Stomach (tissue), 9 donors: ENCODE measurements around the gene OSCAR. TPM values are rescaled to one million over a fixed set of nuclear protein-coding genes. Genes with fewer than 3 reads are reported as not detected.

Experiments
- DNase-seq, 2 donors: peaks; one replicate each; pipeline versions ENCODE4 v3.0.0 to v3.0.0-alpha.2; 2013 to 2019
- H3K27ac ChIP-seq, 5 donors: fragments of 200-600 bp in 4 of 5; sonication (generic) in 4 of 5; one replicate each; pipeline ENCODE4 v1.5.1; 2013 to 2019; ENCODE audit warnings: mild to moderate bottlenecking in 1 of 5, moderate library complexity in 1 of 5
- H3K27me3 ChIP-seq, 3 donors: fragments of 200-600 bp; sonication (generic); one replicate each; pipeline ENCODE4 v1.5.1; 2017 to 2019; ENCODE audit warnings: mixed run types in 1 of 3
- H3K36me3 ChIP-seq, 4 donors: fragments of 200-600 bp; sonication (generic); 1 replicate in 3 of 4; 2 replicates in 1 of 4; pipeline ENCODE4 v1.5.1; 2016 to 2019
- H3K4me1 ChIP-seq, 4 donors: fragments of 200-600 bp; sonication (generic); one replicate each; pipeline ENCODE4 v1.5.1; 2016 to 2019
- H3K4me3 ChIP-seq, 4 donors: fragments of 200-600 bp; sonication (generic) in 3 of 4; one replicate each; pipeline ENCODE4 v1.5.1; 2016 to 2019; ENCODE audit warnings: mild to moderate bottlenecking in 1 of 4
- H3K9me3 ChIP-seq, 4 donors: fragments of 200-600 bp; sonication (generic); one replicate each; pipeline ENCODE4 v1.5.1; 2016 to 2019
- EP300 ChIP-seq: sonication (generic); formaldehyde crosslinking; IDR thresholded peaks from one replicate; pipeline ENCODE4 v1.6.1; 2017; ENCODE audit warnings: antibody characterized with exemption
- POLR2A ChIP-seq, 4 donors: fragments of 450-650 bp; IDR thresholded peaks; one replicate each; pipeline ENCODE4 v1.6.1; 2016; ENCODE audit warnings: antibody characterized with exemption in 4 of 4, control low read depth in 2 of 4, mild to moderate bottlenecking in 1 of 4, moderate library complexity in 1 of 4
- POLR2AphosphoS5 ChIP-seq, 3 donors: sonication (generic); formaldehyde crosslinking; IDR thresholded peaks; one replicate each; pipeline ENCODE4 v1.6.1; 2016; ENCODE audit warnings: antibody characterized with exemption in 3 of 3
- WGBS, 5 donors: extraction: QIAGEN DNeasy Blood & Tissue Kit in 3 of 5; methylation state at CpG; one replicate each; pipeline versions ENCODE4 v1.1.5 to v1.1.7; 2013 to 2018; 5-methylcytosine and 5-hydroxymethylcytosine counted together
- intact Hi-C: fragments of 100-400 bp; cut with DNase I; formaldehyde crosslinking; loops from one replicate; pipeline ENCODE4 v1.15.1; 2023; ENCODE audit warnings: low total_unique reads
- polyA plus RNA-seq, 3 donors: library from polyadenylated mRNA; stranded (reverse); fragments of 200-250 nt; gene quantifications; one replicate each; pipeline ENCODE4 v1.2.3, GENCODE V29; 2013
- total RNA-seq, 5 donors: library from RNA; depleted of rRNA; stranded (reverse); fragments of >200 nt; gene quantifications; one replicate each; pipeline versions ENCODE4 v1.1.0 to v1.2.3, GENCODE V29; 2014 to 2016
- TF ChIP-seq, protein P1 (sequence below), 7 experiments: fragments of 450-650 bp in 4 of 7; fragments of 200-600 bp in 3 of 7; sonication (generic) in 3 of 7; IDR thresholded peaks; one replicate each; pipeline ENCODE4 v1.5.1; 2016 to 2019; ENCODE audit warnings: antibody characterized with exemption in 7 of 7, control low read depth in 2 of 7, mild to moderate bottlenecking in 1 of 7
- donor health status: healthy with polysubstance abuse.
- donor health status: Bipolar disorder and iron deficiency.
- donor health status: healthy.

OSCAR gene
- total and polyA plus RNA-seq, 8 donors: 0.45 to 2.6 (median 0.88) TPM; not detected in 4

GRCh38 chr19:54069470-54069869 lies 31.1 kb downstream of the OSCAR start:
- Histone ChIP-seq H3K9me3 (peaks cover 0 to 19% (median 14%) of the 10 kb centered on the region in 4 donors), H3K4me3 (no peak overlapping the region), H3K36me3 (no peaks in the 10 kb centered on the region), H3K27ac (no peak overlapping the region), H3K4me1 (no peaks in the 10 kb centered on the region), H3K27me3 (peaks cover 0 to under 1% (median 0%) of the 10 kb centered on the region in 3 donors)
- intact Hi-C loops: no loop called here
- no peak for DNase-seq
- WGBS, 5 donors: 58 to 75% (median 66%) methylated on average over 5 of the region's 5 CpGs
- TF ChIP-seq, protein P1, sequence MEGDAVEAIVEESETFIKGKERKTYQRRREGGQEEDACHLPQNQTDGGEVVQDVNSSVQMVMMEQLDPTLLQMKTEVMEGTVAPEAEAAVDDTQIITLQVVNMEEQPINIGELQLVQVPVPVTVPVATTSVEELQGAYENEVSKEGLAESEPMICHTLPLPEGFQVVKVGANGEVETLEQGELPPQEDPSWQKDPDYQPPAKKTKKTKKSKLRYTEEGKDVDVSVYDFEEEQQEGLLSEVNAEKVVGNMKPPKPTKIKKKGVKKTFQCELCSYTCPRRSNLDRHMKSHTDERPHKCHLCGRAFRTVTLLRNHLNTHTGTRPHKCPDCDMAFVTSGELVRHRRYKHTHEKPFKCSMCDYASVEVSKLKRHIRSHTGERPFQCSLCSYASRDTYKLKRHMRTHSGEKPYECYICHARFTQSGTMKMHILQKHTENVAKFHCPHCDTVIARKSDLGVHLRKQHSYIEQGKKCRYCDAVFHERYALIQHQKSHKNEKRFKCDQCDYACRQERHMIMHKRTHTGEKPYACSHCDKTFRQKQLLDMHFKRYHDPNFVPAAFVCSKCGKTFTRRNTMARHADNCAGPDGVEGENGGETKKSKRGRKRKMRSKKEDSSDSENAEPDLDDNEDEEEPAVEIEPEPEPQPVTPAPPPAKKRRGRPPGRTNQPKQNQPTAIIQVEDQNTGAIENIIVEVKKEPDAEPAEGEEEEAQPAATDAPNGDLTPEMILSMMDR (IDR thresholded peaks at IDR 0.05): no peak
- no peak for TF ChIP-seq POLR2AphosphoS5 (IDR thresholded peaks at IDR 0.05)
- TF ChIP-seq POLR2A (IDR thresholded peaks at IDR 0.05): no peak
- TF ChIP-seq EP300: no peak

DNA sequence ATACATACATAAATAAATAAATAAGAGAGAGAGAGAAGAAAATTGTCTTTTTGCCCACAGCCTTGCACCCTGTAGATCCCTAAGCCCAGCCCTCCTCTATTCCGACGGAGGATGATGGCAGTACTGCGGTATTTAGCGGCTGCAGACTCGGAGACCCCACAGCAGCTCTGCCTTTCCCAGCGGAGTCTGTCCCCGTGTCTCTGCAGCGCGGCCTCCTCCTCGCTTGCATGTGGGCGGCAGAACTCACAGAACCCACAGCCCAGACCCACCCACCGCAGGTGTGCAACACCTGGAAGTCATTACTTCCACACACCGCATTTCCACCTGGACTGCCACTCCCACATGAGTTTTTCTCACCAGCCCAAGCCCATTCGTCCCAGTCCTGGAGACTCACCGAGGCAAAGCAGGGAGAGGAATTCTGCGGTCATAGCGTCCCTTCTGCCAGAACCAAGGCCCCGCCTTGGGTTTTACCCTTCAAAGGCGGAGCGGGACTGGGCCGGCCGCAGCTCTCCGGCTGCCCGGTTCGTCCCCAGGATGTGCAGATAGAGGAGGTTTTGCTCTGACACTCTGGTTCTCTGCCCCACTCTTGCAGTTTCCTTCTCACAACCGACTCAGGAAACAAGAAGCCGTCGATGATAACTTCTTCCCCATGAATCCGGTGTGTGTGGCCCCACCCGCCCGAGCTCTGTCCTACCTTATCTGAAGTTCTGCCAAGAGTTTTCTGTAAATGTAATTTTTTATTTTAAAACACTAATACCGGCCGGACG lies 37.1 kb downstream of the OSCAR start, which contains the start of gene VSTM1:
Gene VSTM1, minus strand, starts transcription at position 548 of the 767 bp plus-strand sequence. Its CDS starts 120 bp downstream, at position 428.
- Histone ChIP-seq H3K4me1 (no peaks in the 10 kb centered on the region), H3K9me3 (peaks cover 0 to 6% (median 2%) of the 10 kb centered on the region in 4 donors), H3K27me3 (peaks cover 0 to 23% (median 0%) of the 10 kb centered on the region in 3 donors), H3K4me3 (no peak within 1 kb of the TSS), H3K27ac (no peak within 1 kb of the TSS), H3K36me3 (no peaks in the 10 kb centered on the region)
- intact Hi-C loops: no loop called here
- TF ChIP-seq POLR2A (IDR thresholded peaks at IDR 0.05) (no peak), POLR2AphosphoS5 (IDR thresholded peaks at IDR 0.05) (no peak), EP300 (no peak)
- TF ChIP-seq, protein P1 (IDR thresholded peaks at IDR 0.05): no peak
- 67 to 78% (median 73%) methylated on average over 34 of the region's 34 CpGs for WGBS, 5 donors
- DNase-seq: no peak

DNA sequence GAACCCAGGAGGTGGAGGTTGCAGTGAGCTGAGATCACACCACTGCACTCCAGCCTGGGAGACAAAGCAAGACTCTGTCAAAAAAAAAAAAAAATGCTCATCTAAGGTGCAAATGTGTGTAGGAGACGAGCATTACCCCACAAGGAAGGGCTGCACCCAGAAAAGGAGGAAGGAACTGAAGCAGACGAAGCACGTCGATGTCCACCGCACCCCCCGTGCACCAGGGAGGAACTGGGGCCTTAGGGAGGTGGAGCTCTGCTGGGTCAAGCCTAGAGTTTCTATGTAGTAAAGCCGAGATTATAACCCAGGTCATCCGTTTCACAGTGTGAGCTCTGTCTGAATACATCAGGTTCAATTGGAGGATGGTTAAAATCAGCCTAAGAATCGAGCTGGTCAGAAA lies 38.0 kb downstream of the OSCAR start:
- 67 to 75% (median 67%) methylated on average over 9 of the region's 9 CpGs for WGBS, 5 donors
- H3K27me3 ChIP-seq: peaks cover 0 to 23% (median 0%) of the 10 kb centered on the region in 3 donors
- DNase-seq: no peak
- H3K36me3 ChIP-seq: no peaks in the 10 kb centered on the region
- intact Hi-C loops: no loop called here
- no peak overlapping the region for H3K27ac ChIP-seq
- peaks cover 0 to 6% (median 0%) of the 10 kb centered on the region in 4 donors for H3K9me3 ChIP-seq
- TF ChIP-seq POLR2AphosphoS5 (IDR thresholded peaks at IDR 0.05) (no peak), EP300 (no peak)
- no peaks in the 10 kb centered on the region for H3K4me1 ChIP-seq
- no peak overlapping the region for H3K4me3 ChIP-seq

DNA sequence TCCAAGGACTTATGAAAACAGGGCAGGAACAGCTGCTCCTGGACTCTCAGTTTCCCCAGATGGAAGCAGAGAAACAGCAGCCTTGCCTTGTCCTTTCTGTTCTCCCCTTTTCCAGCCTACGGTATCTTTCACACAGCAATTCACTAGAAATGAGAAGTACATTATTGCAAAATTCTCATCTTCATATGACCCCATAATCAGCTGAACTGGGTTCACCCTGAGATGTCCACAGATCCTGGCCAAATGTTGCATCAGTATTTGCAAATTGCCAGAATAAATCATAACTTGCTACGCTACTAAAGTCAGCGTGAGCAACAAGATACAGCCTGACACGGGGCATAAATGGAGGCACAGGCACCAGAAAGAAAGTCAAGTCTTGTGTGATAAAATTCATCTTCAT lies 53.0 kb downstream of the OSCAR start:
- Histone ChIP-seq H3K4me1 (no peaks in the 10 kb centered on the region), H3K27me3 (peaks cover 0 to 56% (median 0%) of the 10 kb centered on the region in 3 donors), H3K36me3 (no peaks in the 10 kb centered on the region), H3K4me3 (no peak overlapping the region), H3K9me3 (peaks cover 0 to 6% (median 3%) of the 10 kb centered on the region in 4 donors), H3K27ac (no peak overlapping the region)
- DNase-seq: no peak
- WGBS, 5 donors: 77 to 86% (median 84%) methylated on average over 4 of the region's 4 CpGs
- intact Hi-C loops: no loop called here
- TF ChIP-seq EP300 (no peak), POLR2A (IDR thresholded peaks at IDR 0.05) (no peak), POLR2AphosphoS5 (IDR thresholded peaks at IDR 0.05) (no peak)
- TF ChIP-seq, protein P1 (IDR thresholded peaks at IDR 0.05): no peak

GRCh38 chr19:54045771-54046170 lies 54.8 kb downstream of the OSCAR start:
- Histone ChIP-seq H3K4me3 (no peak overlapping the region), H3K27me3 (peaks cover 0 to 61% (median 0%) of the 10 kb centered on the region in 3 donors), H3K27ac (no peak overlapping the region), H3K9me3 (peaks cover 0 to 6% (median 3%) of the 10 kb centered on the region in 4 donors), H3K4me1 (no peaks in the 10 kb centered on the region), H3K36me3 (no peaks in the 10 kb centered on the region)
- TF ChIP-seq POLR2A (IDR thresholded peaks at IDR 0.05): no peak
- TF ChIP-seq, protein P1 (IDR thresholded peaks at IDR 0.05): no peak
- TF ChIP-seq POLR2AphosphoS5 (IDR thresholded peaks at IDR 0.05): no peak
- no peak for TF ChIP-seq EP300
- WGBS, 5 donors: 72 to 80% (median 78%) methylated on average over 2 of the region's 2 CpGs
- no peak for DNase-seq
- intact Hi-C loops: no loop called here
